SH-SY5Y (cell line): ENCODE data around the gene GRB10.

Experiments
- GATA2 ChIP-seq: IDR thresholded peaks from 2 replicates; pipeline ENCODE4 v1.6.1; 2011; ENCODE audit warnings: mild to moderate bottlenecking, low read depth, low read length
- GATA3 ChIP-seq: IDR thresholded peaks from 2 replicates; pipeline ENCODE4 v1.6.1; 2011; ENCODE audit warnings: low read depth, mild to moderate bottlenecking, low read length, moderate library complexity

GRB10 gene

GRCh38 chr7:50729962-50730361 is 52.7 kb downstream of the GRB10 start:
- TF ChIP-seq GATA2 (no peak), GATA3 (no peak)

GRCh38 chr7:50728184-50728583 is 54.5 kb downstream of the GRB10 start:
- no peak for TF ChIP-seq GATA2
- no peak for TF ChIP-seq GATA3

- TF ChIP-seq GATA3: no peak
- no peak for TF ChIP-seq GATA2
Observed at GRCh38 chr7:50727711-50728110, 55.0 kb downstream of the GRB10 start.

DNA sequence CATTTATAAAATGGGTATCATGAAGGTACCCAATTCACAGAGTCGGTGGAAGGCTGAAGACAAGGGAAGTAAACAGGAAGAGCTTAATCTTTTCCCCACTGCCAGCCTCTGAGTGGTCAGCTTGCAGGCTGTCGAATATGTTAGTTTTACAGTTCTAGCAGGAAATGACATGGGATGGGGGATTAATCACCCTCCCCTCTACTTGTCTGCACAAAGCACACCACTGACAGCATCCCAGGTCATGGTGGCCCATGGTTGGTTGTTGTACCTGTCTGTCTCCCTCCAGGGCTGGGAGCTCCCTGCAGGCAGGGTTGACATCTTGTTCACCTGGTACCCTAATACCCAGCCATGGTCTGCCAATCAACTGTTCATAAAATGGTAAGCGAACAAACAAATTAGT is 55.6 kb downstream of the GRB10 start:
- TF ChIP-seq GATA3: no peak
- no peak for TF ChIP-seq GATA2

- TF ChIP-seq GATA3 (no peak), GATA2 (no peak)
Observed at GRCh38 chr7:50725774-50726173, 56.9 kb downstream of the GRB10 start.

DNA sequence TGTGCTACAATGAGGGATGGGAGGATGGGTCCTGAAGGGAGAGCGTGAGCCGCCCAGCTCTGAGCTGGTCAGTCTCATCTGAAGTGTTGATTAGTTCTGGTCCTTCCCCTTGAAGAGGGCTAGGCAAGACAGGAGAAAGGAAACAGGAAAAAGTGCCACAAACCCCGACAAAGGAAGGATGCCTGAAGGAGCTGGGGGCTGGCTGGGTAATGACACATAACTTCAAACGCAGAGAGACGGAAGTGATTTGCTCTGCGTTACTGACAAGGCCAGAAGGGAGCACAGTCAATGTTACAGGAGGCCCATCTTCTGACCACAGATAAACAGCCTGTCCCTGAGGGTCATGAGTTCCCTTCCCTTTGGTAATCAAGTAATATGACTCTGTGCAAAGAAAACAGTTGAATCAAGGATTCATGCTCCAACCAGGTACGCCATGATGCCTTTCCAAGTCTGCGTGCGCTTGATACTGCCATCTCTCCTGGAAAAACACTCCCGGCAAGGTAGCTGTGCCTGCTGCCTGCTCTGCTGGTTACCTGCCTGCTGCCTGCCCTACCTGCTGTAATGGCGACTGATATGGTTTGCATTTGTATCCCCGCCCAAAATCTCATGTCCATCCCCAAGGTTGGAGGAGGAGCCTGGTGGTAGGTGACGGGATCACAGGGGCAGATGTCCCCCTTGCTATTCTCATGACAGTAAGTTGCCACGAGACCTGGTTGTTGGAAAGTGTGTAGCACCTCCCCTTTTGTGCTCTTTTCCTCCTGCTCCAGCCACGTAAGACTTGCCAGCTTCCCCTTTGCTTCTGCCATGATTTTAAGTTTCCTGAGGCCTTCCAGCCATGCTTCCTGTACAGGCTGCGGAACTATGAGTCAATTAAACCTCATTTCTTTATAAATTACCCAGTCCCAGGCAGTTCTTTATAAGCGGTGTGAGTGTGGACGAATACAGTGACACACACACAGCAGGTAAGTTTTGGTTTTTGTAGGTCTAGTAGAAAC is 57.9 kb downstream of the GRB10 start:
- no peak for TF ChIP-seq GATA2
- no peak for TF ChIP-seq GATA3

GRCh38 chr7:50723888-50724287 is 58.8 kb downstream of the GRB10 start:
- TF ChIP-seq GATA3: no peak
- no peak for TF ChIP-seq GATA2

DNA sequence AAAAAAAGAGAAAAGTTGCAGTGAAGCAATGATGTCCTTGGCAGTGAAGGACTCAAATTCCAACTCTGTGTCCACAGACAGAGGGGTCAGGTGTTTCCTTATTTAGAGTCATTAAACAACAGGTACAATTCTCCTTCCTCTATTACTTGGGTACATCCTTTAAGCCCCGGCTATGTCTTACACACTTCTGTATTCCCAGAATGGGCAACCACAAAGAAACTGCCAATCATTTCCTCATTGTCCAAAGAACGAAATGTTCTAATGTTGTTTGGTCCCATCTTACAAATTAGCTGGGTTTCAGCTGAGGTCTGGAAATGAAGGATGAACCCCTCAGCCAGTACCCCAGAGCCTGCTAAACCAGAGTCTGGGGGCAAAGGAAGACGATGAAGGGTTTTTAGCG is 59.5 kb downstream of the GRB10 start:
- no peak for TF ChIP-seq GATA2

- TF ChIP-seq GATA2: no peak
Observed at GRCh38 chr7:50721661-50722259, 60.9 kb downstream of the GRB10 start.

DNA sequence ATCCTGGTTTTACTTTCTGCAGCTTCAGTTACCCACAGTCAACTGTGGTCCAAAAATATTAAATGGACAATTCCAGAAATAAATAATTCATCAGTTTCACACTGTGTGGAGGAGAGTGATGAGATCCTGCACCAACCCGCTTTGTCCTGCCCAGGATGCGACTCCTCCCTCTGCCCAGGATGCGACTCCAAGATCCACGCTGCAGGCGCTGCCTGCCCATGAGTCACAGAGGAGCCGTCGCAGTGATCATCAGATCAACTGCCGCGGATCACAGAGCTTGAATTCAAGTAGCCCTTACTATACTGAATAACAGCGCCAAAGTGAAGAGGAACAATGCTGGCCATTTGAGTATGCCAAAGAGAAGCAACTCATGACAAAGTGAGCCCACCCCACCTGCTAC is 61.5 kb downstream of the GRB10 start:
- no peak for TF ChIP-seq GATA2
- no peak for TF ChIP-seq GATA3

- TF ChIP-seq GATA3: no peak
- TF ChIP-seq GATA2: no peak
Observed at GRCh38 chr7:50720295-50720694, 62.4 kb downstream of the GRB10 start.

GRCh38 chr7:50718876-50719275 is 63.8 kb downstream of the GRB10 start:
- TF ChIP-seq GATA2 (no peak), GATA3 (no peak)

DNA sequence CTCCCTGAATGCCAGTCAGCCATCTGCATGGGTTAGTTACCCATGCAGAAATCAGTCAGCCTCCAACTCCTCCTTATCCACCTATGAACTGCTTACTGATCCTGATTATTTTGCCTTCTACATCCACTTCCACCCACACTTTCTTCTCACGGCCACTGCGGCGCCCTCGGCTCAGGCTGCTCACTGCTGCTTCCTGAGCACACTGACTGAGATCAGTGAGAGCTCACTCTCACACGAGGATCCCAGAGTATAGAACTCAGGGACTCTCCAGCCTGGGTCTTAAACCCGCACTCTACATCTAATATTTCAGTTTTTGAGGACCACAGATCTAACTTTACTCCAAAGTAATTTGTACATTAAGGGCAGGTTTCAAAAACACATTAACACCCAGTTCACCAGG is 64.4 kb downstream of the GRB10 start:
- TF ChIP-seq GATA2 (no peak), GATA3 (no peak)

DNA sequence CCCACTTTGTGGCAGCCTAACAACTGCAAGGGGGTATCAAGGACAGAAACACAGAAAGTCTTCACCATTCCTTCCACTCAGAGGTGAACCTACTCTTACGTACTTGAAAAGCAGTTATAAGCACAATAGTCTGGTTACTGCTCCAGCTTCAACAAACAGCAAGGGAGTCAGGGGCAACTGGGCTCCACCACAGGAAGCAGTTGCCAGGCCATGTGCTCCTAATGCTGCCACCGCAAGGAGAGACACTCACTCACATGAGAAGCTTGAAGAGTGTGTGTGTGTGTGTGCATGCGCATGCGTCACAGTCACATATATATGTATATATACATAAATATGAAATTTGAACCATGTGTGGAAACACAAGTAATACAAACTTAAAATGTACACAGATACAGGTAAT is 65.5 kb downstream of the GRB10 start:
- TF ChIP-seq GATA2 (no peak), GATA3 (no peak)

DNA sequence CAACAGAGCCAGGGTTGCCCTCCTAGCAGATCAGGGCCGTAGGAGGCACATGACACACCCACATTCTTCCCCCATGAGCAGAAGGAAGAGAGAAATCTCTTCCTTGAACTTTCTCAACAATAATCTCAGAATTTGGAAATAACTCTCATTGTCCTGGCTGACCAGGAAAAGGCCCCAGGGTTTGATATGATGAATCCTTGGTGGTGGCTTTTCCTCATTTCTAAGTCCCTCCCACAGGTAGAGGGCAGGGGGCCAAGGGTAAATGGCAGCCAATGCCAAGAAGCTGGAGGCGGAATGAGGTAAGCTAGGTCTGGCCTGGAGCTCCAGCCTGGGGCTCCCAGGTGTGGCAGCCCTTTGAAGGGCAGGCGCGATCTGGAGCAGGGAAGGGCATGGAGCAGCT is 67.8 kb downstream of the GRB10 start:
- TF ChIP-seq GATA2: no peak
- no peak for TF ChIP-seq GATA3
